CD4-positive, alpha-beta T cell treated with Interferon alpha-2 for 1 hour (primary cell): ENCODE results near the gene ZNF383.
A peak's percentile ranks its signal among the peaks of the same experiment; 100 is the strongest.
"Not testable (repeated sequence)": the region's sequence is repeated elsewhere in the genome, so short reads cannot be mapped to it uniquely, and the experiment has no call there.

Experiments
- DNase-seq, 2 donors: peaks; one replicate each; pipeline ENCODE4 v3.0.0-alpha.2; 2020 to 2022

ZNF383 gene

DNA sequence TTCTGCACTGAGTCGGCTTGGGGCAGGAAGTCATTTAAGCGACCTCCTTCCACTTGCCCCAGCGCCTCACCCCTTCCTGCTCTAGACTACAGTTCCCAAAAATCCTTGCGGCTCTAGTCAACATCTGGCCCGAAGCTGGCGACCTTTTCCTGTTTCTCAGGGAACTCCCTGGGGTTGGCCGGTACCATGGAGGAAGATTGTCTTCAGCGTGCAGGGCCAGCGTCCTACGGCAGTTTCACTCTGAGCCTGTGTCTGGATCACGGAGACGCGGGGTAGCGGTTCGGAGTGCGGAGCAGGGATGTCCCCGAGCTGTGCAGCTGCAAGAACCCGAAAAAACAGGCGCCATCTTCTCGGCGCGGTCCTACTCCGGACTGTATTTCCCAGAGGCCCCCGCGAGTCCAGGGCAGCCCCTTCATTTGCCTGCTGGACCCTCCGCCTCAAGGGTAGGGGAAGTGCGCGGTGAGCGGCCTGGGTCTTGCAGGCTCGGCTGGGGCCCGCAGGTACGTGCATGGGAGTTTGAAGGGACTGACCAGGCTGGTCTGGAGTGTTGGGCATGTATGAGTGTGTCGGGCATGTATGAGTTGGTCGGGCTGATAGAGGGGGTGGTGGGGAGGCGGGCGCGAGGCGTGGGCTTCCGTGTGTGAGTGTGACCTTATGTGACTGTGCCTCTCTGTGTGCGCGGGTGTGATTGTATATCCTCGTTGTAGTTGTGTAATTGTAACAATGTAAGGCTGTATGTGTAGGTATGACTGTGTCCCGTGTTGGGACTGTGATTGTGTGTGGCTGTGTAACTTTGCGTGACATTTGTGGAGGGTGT lies at the start of gene ZNF383:
TSS of gene ZNF383 (plus strand) at position 440 of the 817 bp plus-strand sequence. CDS start 12,240 bp downstream, outside the sequence.
- peak; percentile 80 to 87 for DNase-seq

- peak; percentile 94 to 95 for DNase-seq
Observed at GRCh38 chr19:37172368-37173366, 45.3 kb upstream of the ZNF383 start, which contains the start of gene ZNF585A. ZNF585A (minus strand) TSS chr19:37172695; CDS start chr19:37169910, 2,785 bp downstream.

GRCh38 chr19:37186071-37186470 lies 31.9 kb upstream of the ZNF383 start:
- DNase-seq = not testable (repeated sequence)

GRCh38 chr19:37195248-37195647 lies 22.8 kb upstream of the ZNF383 start:
- DNase-seq = not testable (repeated sequence)

DNA sequence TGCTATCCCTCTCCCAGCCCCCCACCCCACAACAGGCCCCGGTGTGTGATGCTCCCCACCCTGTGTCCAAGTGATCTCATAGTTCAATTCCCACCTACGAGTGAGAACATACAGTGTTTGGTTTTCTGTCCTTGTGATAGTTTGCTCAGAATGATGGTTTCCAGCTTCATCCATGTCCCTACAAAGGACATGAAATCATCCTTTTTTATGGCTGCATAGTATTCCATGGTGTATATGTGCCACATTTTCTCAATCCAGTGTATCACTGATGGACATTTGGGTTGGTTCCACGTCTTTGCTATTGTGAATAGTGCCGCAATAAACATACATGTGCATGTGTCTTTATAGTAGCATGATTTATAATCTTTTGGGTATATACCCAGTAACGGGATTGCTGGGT lies 20.9 kb upstream of the ZNF383 start:
- not testable (repeated sequence) for DNase-seq

GRCh38 chr19:37197768-37198167 lies 20.2 kb upstream of the ZNF383 start:
- DNase-seq = no peak

DNA sequence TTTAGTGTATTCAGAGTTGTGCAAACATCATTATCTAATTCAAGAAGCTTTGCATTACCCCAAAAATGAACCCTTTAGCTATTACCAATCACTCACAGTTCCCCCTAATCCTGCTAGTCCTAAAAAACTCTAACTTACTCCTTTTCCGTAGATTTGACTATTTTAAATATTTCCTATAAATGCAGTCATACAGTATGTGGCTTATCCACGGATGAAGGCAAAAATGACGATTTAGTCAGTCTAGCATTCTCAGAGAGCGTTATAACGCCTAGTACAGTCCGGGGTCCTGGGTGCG lies 587 bp upstream of the ZNF383 start:
- no peak for DNase-seq

- peak in 1 of 2 donors; percentile 20 for DNase-seq
Observed at GRCh38 chr19:37218592-37218935, 550 bp downstream of the ZNF383 start.

DNA sequence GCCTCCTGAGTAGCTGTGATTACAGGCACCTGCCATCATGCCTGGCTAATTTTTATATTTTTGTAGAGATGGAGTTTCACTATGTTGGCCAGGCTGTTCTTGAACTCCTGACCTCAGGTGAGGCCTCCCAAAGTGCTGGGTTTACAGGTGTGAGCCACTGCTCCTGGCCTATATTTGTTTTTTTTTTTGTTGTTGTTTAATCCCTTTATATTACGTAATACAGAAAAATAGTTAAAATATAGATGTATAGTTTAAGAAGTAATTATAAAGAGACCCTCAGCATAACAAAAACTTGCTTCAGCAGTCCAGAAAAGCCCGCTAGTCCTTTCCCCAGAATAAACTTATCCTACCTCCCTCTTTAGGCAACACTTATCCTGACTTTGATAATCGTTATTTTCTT lies 2.4 kb downstream of the ZNF383 start:
- DNase-seq = no peak

GRCh38 chr19:37221136-37221535 lies 3.1 kb downstream of the ZNF383 start:
- no peak for DNase-seq

GRCh38 chr19:37226248-37226647 lies 8.2 kb downstream of the ZNF383 start:
- DNase-seq = no peak

- DNase-seq = peak; percentile 9 to 52
Observed at GRCh38 chr19:37227996-37228395, 10.0 kb downstream of the ZNF383 start.

DNA sequence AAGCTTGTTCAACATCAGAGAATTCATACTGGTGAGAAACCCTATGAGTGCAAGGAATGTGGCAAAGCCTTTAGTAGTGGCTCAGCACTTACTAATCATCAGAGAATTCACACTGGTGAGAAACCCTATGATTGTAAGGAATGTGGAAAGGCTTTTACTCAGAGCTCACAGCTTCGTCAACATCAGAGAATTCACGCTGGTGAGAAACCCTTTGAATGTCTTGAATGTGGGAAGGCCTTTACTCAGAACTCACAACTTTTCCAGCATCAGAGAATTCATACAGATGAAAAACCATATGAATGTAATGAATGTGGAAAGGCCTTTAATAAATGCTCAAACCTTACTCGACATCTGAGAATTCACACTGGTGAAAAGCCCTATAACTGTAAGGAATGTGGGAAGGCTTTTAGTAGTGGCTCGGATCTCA lies 25.2 kb downstream of the ZNF383 start:
- DNase-seq = no peak

DNA sequence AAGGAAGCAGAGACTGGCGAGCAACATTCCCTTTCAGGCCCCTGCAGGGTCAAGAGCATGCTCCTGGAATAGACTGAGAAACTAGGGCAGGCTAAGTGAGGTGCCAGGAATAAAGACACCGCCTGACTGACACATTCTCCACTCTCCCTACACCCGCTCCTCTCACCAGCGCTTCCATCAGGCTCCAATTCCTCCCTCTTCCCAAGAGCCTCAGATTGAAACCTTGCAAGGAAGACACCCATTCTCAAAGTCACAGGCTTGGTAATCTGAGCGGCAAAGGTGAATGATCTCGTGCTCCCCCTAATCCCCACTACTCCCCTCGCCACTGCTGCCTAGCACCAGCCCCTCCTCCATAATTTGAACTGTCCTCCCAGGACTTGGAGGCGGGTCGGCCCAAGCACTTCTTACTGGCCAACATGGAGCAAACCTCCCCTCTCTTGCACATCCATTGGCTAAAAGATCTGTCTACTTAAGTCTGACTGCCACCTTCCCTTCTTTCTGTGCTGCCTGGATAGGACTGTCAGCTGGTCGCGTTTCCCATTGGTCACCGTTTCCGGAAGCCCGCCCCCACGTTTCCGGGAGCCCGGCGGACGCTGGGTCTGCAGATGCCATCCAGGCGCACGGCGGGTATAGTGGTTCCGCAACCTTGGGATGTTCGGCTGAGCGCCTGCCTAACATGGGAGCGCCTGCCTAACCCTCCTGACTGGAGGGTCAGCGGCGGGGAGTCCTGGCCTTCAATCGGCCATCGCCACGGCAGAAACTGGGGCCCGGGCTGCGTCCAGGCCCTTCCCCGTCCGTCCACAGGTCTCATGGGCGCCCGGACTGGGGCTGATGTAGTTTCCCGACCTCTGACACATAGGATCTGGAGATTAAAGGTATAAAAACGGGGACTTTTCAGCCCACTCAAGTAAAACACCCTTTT lies 33.6 kb downstream of the ZNF383 start:
- DNase-seq = peak; percentile 55 to 56

- not testable (repeated sequence) for DNase-seq
Observed at GRCh38 chr19:37263028-37263427, 45.0 kb downstream of the ZNF383 start.

DNA sequence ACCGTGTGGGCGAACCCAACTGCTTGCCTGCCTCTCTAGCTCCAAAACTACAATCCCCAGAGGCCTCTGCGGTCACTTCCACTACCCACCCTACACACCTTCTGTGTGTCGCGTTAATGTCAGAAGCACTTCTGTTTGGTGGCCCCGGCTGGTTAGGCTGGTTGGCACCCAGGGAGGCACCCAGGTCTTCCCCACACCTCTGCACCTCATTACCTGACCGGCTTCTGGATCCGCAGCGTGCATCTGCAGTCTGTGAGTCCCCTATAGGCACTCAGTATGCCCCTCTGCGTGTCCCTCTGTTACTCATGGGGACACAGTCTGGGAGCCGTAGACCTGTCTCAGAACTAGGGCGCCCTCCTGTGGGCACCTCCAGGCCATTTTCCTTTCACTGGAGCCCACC lies 49.0 kb downstream of the ZNF383 start:
- not testable (repeated sequence) for DNase-seq

- DNase-seq = not testable (repeated sequence)
Observed at GRCh38 chr19:37267755-37268154, 49.7 kb downstream of the ZNF383 start.

DNA sequence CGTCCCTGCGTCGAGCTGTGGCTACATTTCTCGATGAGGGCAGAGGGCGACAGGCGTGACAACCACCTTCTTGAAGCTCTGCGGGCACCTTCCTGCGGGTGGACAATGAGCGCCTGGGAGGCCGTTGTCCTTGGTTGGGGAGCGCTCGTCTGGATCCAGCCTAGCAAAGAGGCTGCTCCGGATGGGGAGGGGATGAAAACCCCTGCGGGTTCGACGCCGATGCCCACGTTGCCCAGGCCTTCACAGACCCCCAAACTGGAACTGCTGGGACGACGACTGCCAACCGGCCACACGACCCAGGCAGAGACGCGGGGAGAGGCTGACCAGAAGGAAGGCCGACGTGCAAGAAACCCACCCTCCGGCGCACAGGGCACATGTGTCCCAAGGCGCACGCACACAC lies 62.6 kb downstream of the ZNF383 start:
- DNase-seq = not testable (repeated sequence)

- not testable (repeated sequence) for DNase-seq
Observed at GRCh38 chr19:37284020-37284419, 66.0 kb downstream of the ZNF383 start.

- not testable (repeated sequence) for DNase-seq
Observed at GRCh38 chr19:37289229-37289628, 71.2 kb downstream of the ZNF383 start.

GRCh38 chr19:37292998-37293939 lies 75.3 kb downstream of the ZNF383 start:
- peak in 1 of 2 donors; percentile 73 for DNase-seq
